OCI-LY7 (cell line): ENCODE measurements around the gene CIB2.

Source experiments
- EZH2phosphoT487 ChIP-seq: fragments of 200-600 bp; sonication (generic); IDR thresholded peaks from 2 replicates; pipeline ENCODE4 v1.6.1; 2018; ENCODE audit warnings: low read depth, borderline replicate concordance, mild to moderate bottlenecking, mixed run types, antibody characterized with exemption, low read length, moderate library complexity, mixed read lengths
- TF ChIP-seq, protein P1 (sequence below): fragments of 200-600 bp; sonication (generic); conservative IDR thresholded peaks from 2 replicates; pipeline ENCODE4 v1.5.1; 2014; ENCODE audit warnings: mild to moderate bottlenecking, antibody characterized with exemption, low read length, moderate library complexity, mixed read lengths

DNA sequence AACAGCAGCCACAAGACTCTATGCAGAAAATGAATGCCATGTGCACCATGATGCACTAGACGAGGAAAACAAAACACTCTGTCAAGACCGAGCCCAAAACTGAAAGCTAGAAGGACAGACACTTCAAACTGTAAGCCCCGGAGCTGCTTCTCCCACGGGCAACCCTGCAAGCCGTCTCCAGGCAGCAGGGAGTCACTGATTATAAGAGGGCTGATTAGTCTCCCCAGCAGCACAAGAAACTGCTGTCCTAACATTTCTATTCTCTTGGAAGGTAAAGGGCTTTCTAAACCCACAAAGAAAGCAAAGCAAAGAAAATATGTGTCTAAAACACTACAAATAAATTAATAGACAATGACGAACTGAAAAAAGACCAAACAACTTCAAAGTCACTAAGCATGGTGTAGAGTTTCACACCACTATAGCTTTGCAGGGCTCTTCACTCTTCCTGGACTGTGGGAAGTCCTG, 69.2 kb downstream of the CIB2 start:
- TF ChIP-seq, protein P1, sequence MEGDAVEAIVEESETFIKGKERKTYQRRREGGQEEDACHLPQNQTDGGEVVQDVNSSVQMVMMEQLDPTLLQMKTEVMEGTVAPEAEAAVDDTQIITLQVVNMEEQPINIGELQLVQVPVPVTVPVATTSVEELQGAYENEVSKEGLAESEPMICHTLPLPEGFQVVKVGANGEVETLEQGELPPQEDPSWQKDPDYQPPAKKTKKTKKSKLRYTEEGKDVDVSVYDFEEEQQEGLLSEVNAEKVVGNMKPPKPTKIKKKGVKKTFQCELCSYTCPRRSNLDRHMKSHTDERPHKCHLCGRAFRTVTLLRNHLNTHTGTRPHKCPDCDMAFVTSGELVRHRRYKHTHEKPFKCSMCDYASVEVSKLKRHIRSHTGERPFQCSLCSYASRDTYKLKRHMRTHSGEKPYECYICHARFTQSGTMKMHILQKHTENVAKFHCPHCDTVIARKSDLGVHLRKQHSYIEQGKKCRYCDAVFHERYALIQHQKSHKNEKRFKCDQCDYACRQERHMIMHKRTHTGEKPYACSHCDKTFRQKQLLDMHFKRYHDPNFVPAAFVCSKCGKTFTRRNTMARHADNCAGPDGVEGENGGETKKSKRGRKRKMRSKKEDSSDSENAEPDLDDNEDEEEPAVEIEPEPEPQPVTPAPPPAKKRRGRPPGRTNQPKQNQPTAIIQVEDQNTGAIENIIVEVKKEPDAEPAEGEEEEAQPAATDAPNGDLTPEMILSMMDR, result no peak
- no peak for TF ChIP-seq EZH2phosphoT487
